Activated naive CD4-positive, alpha-beta T cell treated with anti-CD3 and anti-CD28 coated beads, Interleukin-2, amount 50 U/mL, for 24 hours (primary cell): Measurements from ENCODE around the gene SIGLEC7.

Source experiments
- H3K27ac Mint-ChIP-seq: one replicate; pipeline ENCODE4 v1.8.0; 2021; ENCODE audit warnings: mild to moderate bottlenecking, mixed read lengths
- H3K27me3 Mint-ChIP-seq: one replicate; pipeline ENCODE4 v1.8.0; 2021; ENCODE audit warnings: mixed read lengths
- H3K36me3 Mint-ChIP-seq: one replicate; pipeline ENCODE4 v1.8.0; 2021; ENCODE audit warnings: mixed read lengths
- H3K4me1 Mint-ChIP-seq: one replicate; pipeline ENCODE4 v1.8.0; 2021; ENCODE audit warnings: mixed read lengths
- H3K4me3 Mint-ChIP-seq: one replicate; pipeline ENCODE4 v1.8.0; 2021; ENCODE audit warnings: mild to moderate bottlenecking, mixed read lengths
- H3K9me3 Mint-ChIP-seq: one replicate; pipeline ENCODE4 v1.8.0; 2021; ENCODE audit warnings: mixed read lengths

Gene SIGLEC7

GRCh38 chr19:51125421-51126075 is 16.6 kb upstream of the SIGLEC7 start:
- H3K9me3 Mint-ChIP-seq = no peaks in the 10 kb centered on the region
- H3K27me3 Mint-ChIP-seq = no peaks in the 10 kb centered on the region
- H3K4me1 Mint-ChIP-seq = peaks cover 93% of the 10 kb centered on the region
- peak overlapping the region; percentile 19 for H3K4me3 Mint-ChIP-seq
- H3K36me3 Mint-ChIP-seq = no peaks in the 10 kb centered on the region
- peak overlapping the region; percentile 82 for H3K27ac Mint-ChIP-seq

- peaks cover 94% of the 10 kb centered on the region for H3K4me1 Mint-ChIP-seq
- no peaks in the 10 kb centered on the region for H3K27me3 Mint-ChIP-seq
- H3K27ac Mint-ChIP-seq = peak overlapping the region; percentile 91
- no peaks in the 10 kb centered on the region for H3K36me3 Mint-ChIP-seq
- H3K4me3 Mint-ChIP-seq = no peak overlapping the region
- no peaks in the 10 kb centered on the region for H3K9me3 Mint-ChIP-seq
Observed at GRCh38 chr19:51127032-51127431, 15.1 kb upstream of the SIGLEC7 start.

GRCh38 chr19:51127755-51128154 is 14.3 kb upstream of the SIGLEC7 start:
- Mint-ChIP-seq H3K4me1 (peaks cover 94% of the 10 kb centered on the region), H3K27ac (peak overlapping the region; percentile 90), H3K36me3 (no peaks in the 10 kb centered on the region), H3K9me3 (no peaks in the 10 kb centered on the region), H3K27me3 (no peaks in the 10 kb centered on the region), H3K4me3 (peak overlapping the region; percentile 33)

- Mint-ChIP-seq H3K36me3 (no peaks in the 10 kb centered on the region), H3K4me1 (peaks cover 93% of the 10 kb centered on the region), H3K27me3 (no peaks in the 10 kb centered on the region), H3K27ac (no peak overlapping the region), H3K4me3 (peak overlapping the region; percentile 2), H3K9me3 (no peaks in the 10 kb centered on the region)
Observed at GRCh38 chr19:51128227-51128626, 13.9 kb upstream of the SIGLEC7 start.

DNA sequence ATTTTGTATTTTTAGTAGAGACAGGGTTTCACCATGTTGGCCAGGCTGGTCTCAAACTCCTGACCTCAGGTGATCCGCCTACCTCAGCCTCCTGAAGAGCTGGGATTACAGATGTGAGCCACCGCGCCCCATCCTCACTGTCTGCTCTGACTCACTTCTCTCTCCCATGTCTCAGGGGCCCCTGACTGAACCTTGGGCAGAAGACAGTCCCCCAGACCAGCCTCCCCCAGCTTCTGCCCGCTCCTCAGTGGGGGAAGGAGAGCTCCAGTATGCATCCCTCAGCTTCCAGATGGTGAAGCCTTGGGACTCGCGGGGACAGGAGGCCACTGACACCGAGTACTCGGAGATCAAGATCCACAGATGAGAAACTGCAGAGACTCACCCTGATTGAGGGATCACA is 12.4 kb upstream of the SIGLEC7 start:
- H3K4me3 Mint-ChIP-seq = no peak overlapping the region
- H3K36me3 Mint-ChIP-seq = no peaks in the 10 kb centered on the region
- no peaks in the 10 kb centered on the region for H3K9me3 Mint-ChIP-seq
- H3K27me3 Mint-ChIP-seq = no peaks in the 10 kb centered on the region
- peaks cover 81% of the 10 kb centered on the region for H3K4me1 Mint-ChIP-seq
- H3K27ac Mint-ChIP-seq = no peak overlapping the region

DNA sequence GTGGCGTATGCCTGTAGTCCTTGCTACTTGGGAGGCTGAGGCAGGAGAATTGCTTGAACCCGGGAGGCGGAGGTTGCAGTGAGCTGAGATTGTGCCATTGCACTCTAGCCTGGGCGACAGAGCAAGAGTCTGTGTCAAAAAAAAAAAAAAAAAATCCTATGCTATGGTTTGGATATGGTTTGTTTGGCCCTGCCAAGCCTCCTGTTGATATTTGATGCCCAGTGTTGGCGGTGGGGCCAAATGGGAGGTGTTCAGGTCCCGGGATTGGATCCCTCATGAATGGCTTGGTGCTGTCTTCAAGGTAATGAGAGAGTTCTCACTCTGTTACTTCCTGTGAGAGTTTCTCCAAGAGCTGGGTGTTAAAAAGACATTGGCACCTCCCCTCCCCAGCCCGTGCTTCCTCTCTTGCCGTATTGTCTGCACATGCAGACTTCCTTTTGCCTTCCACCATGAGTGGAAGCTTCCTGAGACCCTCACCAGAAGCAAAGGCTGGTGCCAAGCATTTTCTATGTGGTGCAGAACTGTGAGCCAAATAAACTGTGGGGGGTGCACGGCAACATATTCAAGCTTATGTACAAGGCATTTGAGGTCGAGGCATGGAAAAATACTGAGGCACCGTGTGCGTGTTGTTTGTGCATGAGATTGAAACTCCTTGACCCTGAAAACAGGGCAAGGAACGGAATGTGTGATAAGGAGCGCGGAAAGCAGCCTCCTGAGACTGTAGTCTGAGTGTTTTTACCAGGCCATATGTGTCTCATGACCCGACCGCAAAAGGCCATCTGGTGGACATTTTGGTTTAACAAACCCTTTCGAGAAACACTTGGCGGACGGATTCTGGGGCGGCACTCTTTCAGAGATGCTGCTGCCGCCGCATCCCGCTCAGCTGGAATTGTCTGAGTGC is 10.1 kb upstream of the SIGLEC7 start:
- Mint-ChIP-seq H3K4me1 (peaks cover 75% of the 10 kb centered on the region), H3K27me3 (no peaks in the 10 kb centered on the region), H3K27ac (peak overlapping the region; percentile 74), H3K4me3 (peak overlapping the region; percentile 73), H3K9me3 (no peaks in the 10 kb centered on the region), H3K36me3 (no peaks in the 10 kb centered on the region)

GRCh38 chr19:51135004-51135403 is 7.1 kb upstream of the SIGLEC7 start:
- no peaks in the 10 kb centered on the region for H3K36me3 Mint-ChIP-seq
- H3K27me3 Mint-ChIP-seq = no peaks in the 10 kb centered on the region
- H3K4me3 Mint-ChIP-seq = no peak overlapping the region
- H3K4me1 Mint-ChIP-seq = peaks cover 57% of the 10 kb centered on the region
- H3K27ac Mint-ChIP-seq = no peak overlapping the region
- no peaks in the 10 kb centered on the region for H3K9me3 Mint-ChIP-seq

DNA sequence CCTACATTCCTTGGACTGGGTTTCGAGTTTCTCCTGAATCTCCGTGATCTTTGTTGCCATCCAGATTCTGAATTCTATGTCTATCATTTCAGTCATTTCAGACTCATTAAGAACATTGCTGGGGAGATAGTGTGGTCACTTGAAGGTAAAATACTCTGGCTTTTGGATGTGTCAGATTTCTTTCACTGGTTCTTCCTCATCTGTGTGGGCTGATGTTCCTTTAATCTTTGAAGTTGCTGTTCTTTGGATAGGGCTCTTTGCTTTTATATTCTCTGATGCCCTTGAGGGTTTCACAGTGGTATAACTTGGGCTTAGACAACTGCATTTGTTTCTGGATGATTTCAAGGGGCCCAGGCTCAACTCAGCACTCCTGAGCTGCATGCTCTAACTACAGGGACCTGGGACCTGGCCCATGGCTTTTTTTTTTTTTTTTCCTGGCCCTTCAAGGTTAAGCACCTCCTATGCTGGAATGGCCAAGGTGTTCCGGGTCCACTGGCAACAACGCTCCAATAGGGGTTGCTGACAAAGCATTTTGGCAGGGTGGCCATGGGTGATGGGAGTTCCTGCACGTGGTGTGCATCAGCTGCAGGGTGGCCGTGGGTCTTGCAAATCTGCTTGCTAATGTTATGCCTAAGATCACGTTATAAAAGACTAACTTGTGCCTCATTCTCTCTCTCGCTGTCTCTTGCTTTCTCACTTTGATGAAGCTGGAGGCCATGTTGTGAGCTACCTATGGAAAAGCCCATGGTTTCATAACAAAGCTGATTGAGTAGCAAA is 5.9 kb upstream of the SIGLEC7 start:
- peak overlapping the region; percentile 28 for H3K4me3 Mint-ChIP-seq
- no peaks in the 10 kb centered on the region for H3K27me3 Mint-ChIP-seq
- no peaks in the 10 kb centered on the region for H3K36me3 Mint-ChIP-seq
- H3K4me1 Mint-ChIP-seq = peaks cover 46% of the 10 kb centered on the region
- H3K9me3 Mint-ChIP-seq = no peaks in the 10 kb centered on the region
- no peak overlapping the region for H3K27ac Mint-ChIP-seq

- no peak overlapping the region for H3K27ac Mint-ChIP-seq
- H3K27me3 Mint-ChIP-seq = no peaks in the 10 kb centered on the region
- peaks cover 42% of the 10 kb centered on the region for H3K4me1 Mint-ChIP-seq
- no peaks in the 10 kb centered on the region for H3K36me3 Mint-ChIP-seq
- H3K9me3 Mint-ChIP-seq = no peaks in the 10 kb centered on the region
- H3K4me3 Mint-ChIP-seq = peak overlapping the region; percentile 28
Observed at GRCh38 chr19:51136851-51137551, 5.1 kb upstream of the SIGLEC7 start.

DNA sequence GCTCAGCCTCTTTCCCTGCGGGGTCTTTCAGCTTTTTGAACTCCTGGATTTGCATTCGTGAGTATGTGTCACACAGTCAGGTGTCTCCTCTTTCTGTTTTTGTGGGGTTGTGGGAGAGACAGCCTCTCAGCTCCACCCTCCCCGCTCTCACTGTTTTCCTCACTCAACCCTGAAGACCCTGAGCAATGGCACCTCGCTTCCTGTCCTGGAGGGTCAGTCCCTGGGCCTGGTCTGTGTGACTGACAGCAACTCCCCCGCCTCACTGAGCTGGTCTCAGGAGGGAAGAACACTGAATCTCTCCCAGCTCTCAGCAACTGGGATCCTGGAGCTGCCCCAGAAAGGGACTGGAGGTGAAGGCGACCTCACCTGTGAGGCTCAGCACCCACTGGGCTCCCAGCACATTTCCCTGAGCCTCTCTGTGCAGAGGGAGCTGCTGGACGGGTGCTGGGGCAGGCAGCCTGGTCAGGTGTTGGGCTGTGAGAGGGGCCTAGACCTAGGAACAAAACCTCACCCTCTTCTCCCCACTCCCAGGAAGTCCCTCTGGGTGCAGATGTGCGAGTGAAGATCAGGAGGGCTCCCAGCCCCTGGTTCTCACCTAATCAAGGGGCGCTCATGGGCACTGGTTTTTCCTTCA is 4.2 kb upstream of the SIGLEC7 start:
- H3K27ac Mint-ChIP-seq = no peak overlapping the region
- H3K27me3 Mint-ChIP-seq = no peaks in the 10 kb centered on the region
- peaks cover 38% of the 10 kb centered on the region for H3K4me1 Mint-ChIP-seq
- no peaks in the 10 kb centered on the region for H3K9me3 Mint-ChIP-seq
- no peaks in the 10 kb centered on the region for H3K36me3 Mint-ChIP-seq
- peak overlapping the region; percentile 4 for H3K4me3 Mint-ChIP-seq

DNA sequence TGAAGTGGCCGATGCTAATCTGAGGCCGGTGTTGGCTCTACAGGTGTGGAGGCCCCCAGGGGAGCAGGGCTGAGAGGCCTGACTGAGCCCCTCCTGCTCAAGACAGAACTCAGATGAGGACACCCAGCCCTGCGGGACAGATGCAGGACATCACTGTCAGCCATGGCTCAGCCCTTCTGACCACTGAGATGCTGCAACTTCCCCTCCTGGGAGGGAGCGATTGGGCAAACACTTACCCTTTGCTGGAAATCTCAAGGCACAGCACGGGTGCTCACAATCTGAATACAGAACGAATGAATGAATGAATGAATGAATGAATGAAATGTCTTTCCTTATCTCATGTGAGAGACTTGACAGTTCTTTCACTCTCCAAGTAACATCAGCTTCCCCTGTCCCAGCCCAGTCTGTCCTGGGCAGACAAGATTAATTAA is 3.5 kb upstream of the SIGLEC7 start:
- Mint-ChIP-seq H3K36me3 (no peaks in the 10 kb centered on the region), H3K9me3 (no peaks in the 10 kb centered on the region), H3K27ac (no peak overlapping the region), H3K4me3 (no peak overlapping the region), H3K4me1 (peaks cover 36% of the 10 kb centered on the region), H3K27me3 (no peaks in the 10 kb centered on the region)

DNA sequence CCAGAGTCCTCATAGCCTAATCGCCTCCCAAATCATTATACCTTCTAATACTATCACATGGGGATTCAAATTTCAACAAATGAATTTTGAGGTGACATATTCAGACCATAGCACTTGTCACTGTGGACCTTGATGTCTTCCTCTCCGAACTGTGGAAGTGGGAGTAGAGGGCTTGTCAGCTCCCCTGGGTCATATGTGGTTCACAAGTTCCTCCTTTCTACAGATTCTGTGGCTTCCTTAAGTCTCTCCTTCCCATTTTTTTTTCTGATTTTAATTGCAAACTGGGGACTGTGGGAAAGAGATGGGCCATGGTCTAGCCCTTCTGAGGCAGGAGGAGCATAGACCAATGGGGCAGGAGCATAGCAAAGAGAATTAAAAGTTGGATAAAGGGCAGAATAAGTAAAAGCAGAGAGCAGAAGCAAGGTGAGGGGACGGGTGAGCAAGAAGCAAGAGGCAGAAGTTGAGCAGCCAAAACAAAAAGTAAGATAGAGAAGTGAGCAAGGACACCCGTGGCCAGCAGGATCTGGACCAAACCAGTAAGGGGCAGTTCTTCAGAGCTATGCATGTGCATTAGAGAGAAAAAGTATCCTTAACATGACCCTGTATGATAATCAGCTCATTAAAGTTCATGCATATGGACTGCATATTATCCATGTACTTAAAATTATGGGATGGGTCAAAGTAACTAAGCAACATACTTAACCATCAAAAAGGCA is 2.6 kb upstream of the SIGLEC7 start:
- no peak overlapping the region for H3K27ac Mint-ChIP-seq
- peaks cover 36% of the 10 kb centered on the region for H3K4me1 Mint-ChIP-seq
- no peaks in the 10 kb centered on the region for H3K27me3 Mint-ChIP-seq
- H3K9me3 Mint-ChIP-seq = no peaks in the 10 kb centered on the region
- no peaks in the 10 kb centered on the region for H3K36me3 Mint-ChIP-seq
- no peak overlapping the region for H3K4me3 Mint-ChIP-seq

GRCh38 chr19:51140441-51140840 is 1.7 kb upstream of the SIGLEC7 start:
- H3K9me3 Mint-ChIP-seq = no peaks in the 10 kb centered on the region
- peaks cover 36% of the 10 kb centered on the region for H3K4me1 Mint-ChIP-seq
- no peak overlapping the region for H3K27ac Mint-ChIP-seq
- no peaks in the 10 kb centered on the region for H3K36me3 Mint-ChIP-seq
- H3K4me3 Mint-ChIP-seq = no peak overlapping the region
- no peaks in the 10 kb centered on the region for H3K27me3 Mint-ChIP-seq

GRCh38 chr19:51141181-51141580 is 920 bp upstream of the SIGLEC7 start:
- no peak overlapping the region for H3K4me3 Mint-ChIP-seq
- H3K27me3 Mint-ChIP-seq = no peaks in the 10 kb centered on the region
- no peaks in the 10 kb centered on the region for H3K36me3 Mint-ChIP-seq
- no peak overlapping the region for H3K27ac Mint-ChIP-seq
- no peaks in the 10 kb centered on the region for H3K9me3 Mint-ChIP-seq
- H3K4me1 Mint-ChIP-seq = peaks cover 32% of the 10 kb centered on the region
